ENCODE results near the gene RNF157.
A peak's percentile ranks its signal among the peaks of the same experiment; 100 is the strongest.

The RNF157 gene

GRCh38 chr17:76266244-76266938 lies 26.1 kb upstream of the RNF157 start:
- TF ChIP-seq CTCF (conservative IDR thresholded peaks at IDR 0.05; ENCODE audit: low read depth, low read length) = no peak
- Histone ChIP-seq H3K27me3 (ENCODE audit: insufficient read depth, low read depth) (no peaks in the 10 kb centered on the region), H3K79me2 (ENCODE audit: insufficient read depth, low read depth) (peaks cover 50% of the 10 kb centered on the region), H3K36me3 (ENCODE audit: insufficient read depth) (no peaks in the 10 kb centered on the region), H3K27ac (peak overlapping the region; percentile 47), H3K9ac (peak overlapping the region; percentile 69), H4K20me1 (ENCODE audit: insufficient read depth) (0 out of 2 replicates have a peak, but pooled peaks cover 5% of the 10 kb centered on the region), H2AFZ (ENCODE audit: low read depth) (no peak overlapping the region), H3K4me3 (IDR thresholded peaks at IDR 0.05; ENCODE audit: insufficient read depth, low read depth, low read length) (no peak overlapping the region), H3K4me2 (peak overlapping the region; percentile 92), H3K4me1 (ENCODE audit: low read depth, poor library complexity, severe bottlenecking) (peaks cover 77% of the 10 kb centered on the region)

GRCh38 chr17:76265624-76266243 lies 25.4 kb upstream of the RNF157 start:
- H3K9ac ChIP-seq = peak overlapping the region; percentile 69
- peaks cover 45% of the 10 kb centered on the region for H3K79me2 ChIP-seq (ENCODE audit: insufficient read depth, low read depth)
- H2AFZ ChIP-seq (ENCODE audit: low read depth) = no peak overlapping the region
- no peak overlapping the region for H3K4me3 ChIP-seq (IDR thresholded peaks at IDR 0.05; ENCODE audit: insufficient read depth, low read depth, low read length)
- no peaks in the 10 kb centered on the region for H3K36me3 ChIP-seq (ENCODE audit: insufficient read depth)
- peaks cover 73% of the 10 kb centered on the region for H3K4me1 ChIP-seq (ENCODE audit: low read depth, poor library complexity, severe bottlenecking)
- no peaks in the 10 kb centered on the region for H3K27me3 ChIP-seq (ENCODE audit: insufficient read depth, low read depth)
- H3K27ac ChIP-seq = peak overlapping the region; percentile 47
- 0 out of 2 replicates have a peak, but pooled peaks cover 5% of the 10 kb centered on the region for H4K20me1 ChIP-seq (ENCODE audit: insufficient read depth)
- TF ChIP-seq CTCF (conservative IDR thresholded peaks at IDR 0.05; ENCODE audit: low read depth, low read length) = no peak
- peak overlapping the region; percentile 92; the same call in 1 of the 2 replicates for H3K4me2 ChIP-seq

- Histone ChIP-seq H3K27ac (peak within 1 kb of the TSS; percentile 95), H3K4me1 (ENCODE audit: low read depth, poor library complexity, severe bottlenecking) (peaks cover 68% of the 10 kb centered on the region), H3K4me2 (peak within 1 kb of the TSS; percentile 92), H3K4me3 (IDR thresholded peaks at IDR 0.05; ENCODE audit: insufficient read depth, low read depth, low read length) (no peak within 1 kb of the TSS), H4K20me1 (ENCODE audit: insufficient read depth) (0 out of 2 replicates have a peak, but pooled peaks cover 5% of the 10 kb centered on the region), H3K36me3 (ENCODE audit: insufficient read depth) (no peaks in the 10 kb centered on the region), H3K79me2 (ENCODE audit: insufficient read depth, low read depth) (peaks cover 44% of the 10 kb centered on the region), H3K9ac (peak within 1 kb of the TSS; percentile 69), H2AFZ (ENCODE audit: low read depth) (peak within 1 kb of the TSS; percentile 74; the same call in 1 of the 2 replicates), H3K27me3 (ENCODE audit: insufficient read depth, low read depth) (no peaks in the 10 kb centered on the region)
- TF ChIP-seq CTCF (conservative IDR thresholded peaks at IDR 0.05; ENCODE audit: low read depth, low read length) = no peak
These were observed 24.7 kb upstream of the RNF157 start, which contains the start of gene UBALD2 for GRCh38 chr17:76264755-76265623. Gene UBALD2, plus strand, starts transcription at chr17:76265348. Its CDS starts 158 bp downstream, at chr17:76265506.

- H3K4me1 ChIP-seq (ENCODE audit: low read depth, poor library complexity, severe bottlenecking) = peaks cover 62% of the 10 kb centered on the region
- peak overlapping the region; percentile 95 for H3K27ac ChIP-seq
These were observed 24.1 kb upstream of the RNF157 start for GRCh38 chr17:76264425-76264754.

More at GRCh38 chr17:76264425-76264754, 24.1 kb upstream of the RNF157 start:
- no peaks in the 10 kb centered on the region for H3K27me3 ChIP-seq (ENCODE audit: insufficient read depth, low read depth)
- peak overlapping the region; percentile 74; the same call in 1 of the 2 replicates for H2AFZ ChIP-seq (ENCODE audit: low read depth)
- no peak for TF ChIP-seq CTCF (conservative IDR thresholded peaks at IDR 0.05; ENCODE audit: low read depth, low read length)
- H3K36me3 ChIP-seq (ENCODE audit: insufficient read depth) = no peaks in the 10 kb centered on the region
- H3K79me2 ChIP-seq (ENCODE audit: insufficient read depth, low read depth) = peaks cover 38% of the 10 kb centered on the region
- peak overlapping the region; percentile 54 for H3K9ac ChIP-seq
- H3K4me3 ChIP-seq (IDR thresholded peaks at IDR 0.05; ENCODE audit: insufficient read depth, low read depth, low read length) = no peak overlapping the region
- H4K20me1 ChIP-seq (ENCODE audit: insufficient read depth) = 0 out of 2 replicates have a peak, but pooled peaks cover 4% of the 10 kb centered on the region
- H3K4me2 ChIP-seq = peak overlapping the region; percentile 86

Data from KMS-11 (cell line).